ENCODE measurements around the gene NLRP9. TPM values are rescaled to one million over a fixed set of nuclear protein-coding genes. Genes with fewer than 3 reads are reported as not detected.

NLRP9 gene
- total RNA-seq, 1 experiment from 2014 or later, result not detected

- ChIA-PET RAD21 (ENCODE audit: low non-redundant PET in 1 of 2, low total read pairs in 2 of 2, uncharacterized antibody in 2 of 2, unreplicated experiment in 2 of 2) (no interaction called here), CTCF (no interaction called here), POLR2A (no interaction called here)
- Histone ChIP-seq H3K4me2 (ENCODE audit: low read length) (no peak overlapping the region), H3K4me3 (replicated peaks in 1 of 2; ENCODE audit: low read depth in 1 of 2, low read length in 2 of 2) (no peak overlapping the region), H3K79me2 (ENCODE audit: insufficient read depth, low read length) (no peaks in the 10 kb centered on the region), H4K20me1 (ENCODE audit: insufficient read depth) (no peaks in the 10 kb centered on the region), H3K9me3 (ENCODE audit: control insufficient read depth in 1 of 2, insufficient read depth in 1 of 2, low read depth in 1 of 2, low read length in 2 of 2) (no peaks in the 10 kb centered on the region), H3K27me3 (ENCODE audit: insufficient read depth, low read length) (no peaks in the 10 kb centered on the region), H3K9ac (ENCODE audit: low read length) (no peak overlapping the region), H2AFZ (ENCODE audit: low read depth, low read length, poor library complexity, severe bottlenecking) (no peak overlapping the region), H3K27ac (ENCODE audit: low read depth, low read length) (no peak overlapping the region), H3K9me2 (ENCODE audit: insufficient read depth) (no peaks in the 10 kb centered on the region), H3K36me3 (ENCODE audit: control insufficient read depth in 1 of 2, insufficient read depth in 2 of 2, low read length in 2 of 2) (peaks cover 23 to 29% of the 10 kb centered on the region in 2 experiments; a peak in 3 of 4 replicates), H3K4me1 (ENCODE audit: control insufficient read depth in 1 of 2, insufficient read depth in 2 of 2, low read length in 2 of 2) (no peaks in the 10 kb centered on the region)
- intact Hi-C loops (cut with micrococcal nuclease), result no loop called here
- ATAC-seq (no peak), DNase-seq (ENCODE audit: low read depth, low spot score) (no peak)
- no peak for TF ChIP-seq YY1 (IDR thresholded peaks at IDR 0.05; ENCODE audit: extremely low read depth, insufficient replicate concordance, low read depth, low read length)
- no peak for TF ChIP-seq JUND (IDR thresholded peaks at IDR 0.05)
- no peak for TF ChIP-seq EZH2phosphoT487 (IDR thresholded peaks at IDR 0.05; ENCODE audit: borderline replicate concordance)
- TF ChIP-seq POLR2AphosphoS5 (IDR thresholded peaks at IDR 0.05; ENCODE audit: low read depth, low read length), result no peak
- no peak for TF ChIP-seq CTCF (IDR thresholded peaks at IDR 0.05 in 2 of 3, conservative IDR thresholded peaks at IDR 0.05 in 1 of 3; ENCODE audit: borderline replicate concordance in 1 of 3, insufficient read depth in 1 of 3, low read depth in 2 of 3, low read length in 2 of 3)
- TF ChIP-seq ZBTB33 (IDR thresholded peaks at IDR 0.05; ENCODE audit: extremely low read depth, insufficient replicate concordance, low read length), result no peak
- TF ChIP-seq FOSL1 (IDR thresholded peaks at IDR 0.05; ENCODE audit: low read depth), result no peak
- TF ChIP-seq TCF7L2 (IDR thresholded peaks at IDR 0.05; ENCODE audit: borderline replicate concordance, extremely low read depth, insufficient read depth, insufficient read length), result no peak
- no peak for TF ChIP-seq EZH2 (IDR thresholded peaks at IDR 0.05)
- BruUV-seq (replicated peaks), result no TSS peak
Observed at GRCh38 chr19:55696301-55697068, 41.7 kb downstream of the NLRP9 start.
